HEK293T (cell line): ENCODE measurements around the gene DMRT1.

Experiments used
- CTCF ChIA-PET: fragments of 350-600 bp; formaldehyde crosslinking; extraction: SDS; loops from one replicate; lab custom pipeline; 2021; ENCODE audit warnings: antibody characterized with exemption, inconsistent platforms; lab: Yijun Ruan, JAX
- POLR2A ChIA-PET: fragments of 350-600 bp; formaldehyde crosslinking; extraction: SDS; loops from one replicate; lab custom pipeline; 2020; ENCODE audit warnings: antibody characterized with exemption, inconsistent platforms; lab: Yijun Ruan, JAX
- DNase-seq: peaks from one replicate; pipeline ENCODE4 v3.0.0; 2012; ENCODE audit warnings: mixed read lengths; ENCODE audit errors: extremely low spot score
- ARNT ChIP-seq: fragments of 450-650 bp; IDR thresholded peaks from 2 replicates; pipeline ENCODE4 v1.6.1; 2017; ENCODE audit warnings: mild to moderate bottlenecking
- BHLHE40 ChIP-seq: fragments of 450-650 bp; IDR thresholded peaks from 2 replicates; pipeline ENCODE4 v1.6.1; 2016; ENCODE audit warnings: mild to moderate bottlenecking, moderate library complexity, borderline replicate concordance
- CTBP1 ChIP-seq: fragments of 450-650 bp; IDR thresholded peaks from 2 replicates; pipeline ENCODE4 v1.6.1; 2016; ENCODE audit warnings: borderline replicate concordance
- ELF4 ChIP-seq: fragments of 450-650 bp; IDR thresholded peaks from 2 replicates; pipeline ENCODE4 v1.6.1; 2017; ENCODE audit warnings: antibody characterized with exemption
- FOXA1 ChIP-seq: fragments of 450-650 bp; IDR thresholded peaks from 2 replicates; pipeline ENCODE4 v1.6.1; 2016; ENCODE audit warnings: mild to moderate bottlenecking
- FOXK2 ChIP-seq: fragments of 450-650 bp; IDR thresholded peaks from 2 replicates; pipeline ENCODE4 v1.6.1; 2016; ENCODE audit warnings: mild to moderate bottlenecking
- FOXM1 ChIP-seq: fragments of 450-650 bp; IDR thresholded peaks from 2 replicates; pipeline ENCODE4 v1.6.1; 2017; ENCODE audit warnings: mild to moderate bottlenecking, borderline replicate concordance
- HDGF ChIP-seq: fragments of 450-650 bp; IDR thresholded peaks from 2 replicates; pipeline ENCODE4 v1.6.1; 2017; ENCODE audit warnings: antibody characterized with exemption, borderline replicate concordance
- L3MBTL2 ChIP-seq: fragments of 450-650 bp; conservative IDR thresholded peaks from 2 replicates; pipeline ENCODE4 v1.6.1; 2016; ENCODE audit warnings: mild to moderate bottlenecking
- LEF1 ChIP-seq: fragments of 450-650 bp; IDR thresholded peaks from 2 replicates; pipeline ENCODE4 v1.6.1; 2017; ENCODE audit warnings: mild to moderate bottlenecking, borderline replicate concordance
- NFRKB ChIP-seq: fragments of 450-650 bp; IDR thresholded peaks from 2 replicates; pipeline ENCODE4 v1.6.1; 2016; ENCODE audit warnings: mild to moderate bottlenecking, moderate library complexity
- PKNOX1 ChIP-seq: fragments of 450-650 bp; IDR thresholded peaks from 2 replicates; pipeline ENCODE4 v1.6.1; 2016
- SP1 ChIP-seq: fragments of 450-650 bp; IDR thresholded peaks from 2 replicates; pipeline ENCODE4 v1.6.1; 2017
- SUZ12 ChIP-seq: fragments of 450-650 bp; IDR thresholded peaks from 2 replicates; pipeline ENCODE4 v1.6.1; 2016; ENCODE audit warnings: mild to moderate bottlenecking
- TARDBP ChIP-seq: fragments of 450-650 bp; IDR thresholded peaks from 2 replicates; pipeline ENCODE4 v1.6.1; 2016
- ZNF384 ChIP-seq: fragments of 450-650 bp; IDR thresholded peaks from 2 replicates; pipeline ENCODE4 v1.6.1; 2016

The DMRT1 gene

GRCh38 chr9:1005043-1005667 is 163.7 kb downstream of the DMRT1 start:
- ChIA-PET POLR2A (no interaction called here), CTCF (interaction anchor here (0.6 kb wide), 1 partner anchor 92 kb away, joined by 3 read pairs; no protein-coding TSS in a partner anchor)
- DNase-seq = no peak
- TF ChIP-seq SP1 (no peak), HDGF (no peak), ELF4 (no peak), FOXA1 (no peak), SUZ12 (no peak), ARNT (no peak), ZNF384 (no peak), FOXK2 (no peak), LEF1 (no peak), BHLHE40 (no peak), L3MBTL2 (no peak), NFRKB (no peak)

- TF ChIP-seq CTBP1 = no peak
- no peak for TF ChIP-seq HDGF
- no peak for TF ChIP-seq SP1
- no peak for TF ChIP-seq TARDBP
- no peak for TF ChIP-seq ELF4
- TF ChIP-seq BHLHE40 = no peak
- no peak for TF ChIP-seq FOXK2
- no peak for TF ChIP-seq ZNF384
- TF ChIP-seq SUZ12 = no peak
- DNase-seq = no peak
- ChIA-PET CTCF (no interaction called here), POLR2A (no interaction called here)
These were observed 165.8 kb downstream of the DMRT1 start for GRCh38 chr9:1007312-1007711.

- TF ChIP-seq ZNF384 (no peak), HDGF (no peak), L3MBTL2 (no peak), LEF1 (no peak), BHLHE40 (no peak)
- CTCF ChIA-PET = no interaction called here
- POLR2A ChIA-PET = no interaction called here
- DNase-seq = no peak
These were observed 166.7 kb downstream of the DMRT1 start for GRCh38 chr9:1008216-1008615.

- DNase-seq = peak; percentile 61
- CTCF ChIA-PET = interaction anchor here (0.9 to 1.5 kb wide), 3 partner anchors 10 to 649 kb away, joined by 3 to 6 read pairs (median 3); no protein-coding TSS in a partner anchor
- POLR2A ChIA-PET = no interaction called here
- TF ChIP-seq FOXA1 (no peak), BHLHE40 (no peak), L3MBTL2 (no peak), ARNT (no peak), ELF4 (no peak)
These were observed 167.7 kb downstream of the DMRT1 start for GRCh38 chr9:1009101-1009707.

- CTCF ChIA-PET = no interaction called here
- no peak for DNase-seq
- POLR2A ChIA-PET = no interaction called here
- TF ChIP-seq ELF4 (no peak), SUZ12 (no peak), FOXK2 (no peak), NFRKB (no peak), FOXM1 (no peak), SP1 (no peak), BHLHE40 (no peak), LEF1 (no peak), ZNF384 (no peak), HDGF (no peak), TARDBP (no peak), FOXA1 (no peak), L3MBTL2 (no peak), ARNT (no peak), PKNOX1 (no peak)
These were observed 171.5 kb downstream of the DMRT1 start for GRCh38 chr9:1013021-1013420.

- no peak for TF ChIP-seq HDGF
- TF ChIP-seq LEF1 = no peak
- TF ChIP-seq PKNOX1 = no peak
- TF ChIP-seq CTBP1 = no peak
- TF ChIP-seq NFRKB = no peak
- no peak for TF ChIP-seq SP1
- TF ChIP-seq SUZ12 = no peak
- no peak for TF ChIP-seq TARDBP
- CTCF ChIA-PET = no interaction called here
- DNase-seq = no peak
- POLR2A ChIA-PET = no interaction called here
These were observed 172.7 kb downstream of the DMRT1 start for GRCh38 chr9:1014225-1014624.

GRCh38 chr9:1014640-1015039 is 173.1 kb downstream of the DMRT1 start:
- CTCF ChIA-PET = no interaction called here
- no peak for TF ChIP-seq SUZ12
- TF ChIP-seq ARNT = no peak
- TF ChIP-seq TARDBP = no peak
- no peak for TF ChIP-seq ELF4
- TF ChIP-seq ZNF384 = no peak
- POLR2A ChIA-PET = no interaction called here
- DNase-seq = no peak
